Dermis blood vessel endothelial cell (primary cell): ENCODE data around the gene RAPGEF6. TPM values are rescaled to one million over a fixed set of nuclear protein-coding genes. Genes with fewer than 3 reads are reported as not detected.
"Not testable (repeated sequence)": the region's sequence is repeated elsewhere in the genome, so short reads cannot be mapped to it uniquely, and the experiment has no call there.

ENCODE experiments used
- DNase-seq: peaks from one replicate; pipeline ENCODE4 v3.0.0; 2010
- total RNA-seq: library from RNA; depleted of rRNA; stranded (reverse); fragments of >200 nt; gene quantifications from 2 replicates; pipeline ENCODE4 v1.2.3, GENCODE V29; 2014

RAPGEF6 gene
- total RNA-seq, 1 donor from 2014 or later, result 21.4 TPM

DNA sequence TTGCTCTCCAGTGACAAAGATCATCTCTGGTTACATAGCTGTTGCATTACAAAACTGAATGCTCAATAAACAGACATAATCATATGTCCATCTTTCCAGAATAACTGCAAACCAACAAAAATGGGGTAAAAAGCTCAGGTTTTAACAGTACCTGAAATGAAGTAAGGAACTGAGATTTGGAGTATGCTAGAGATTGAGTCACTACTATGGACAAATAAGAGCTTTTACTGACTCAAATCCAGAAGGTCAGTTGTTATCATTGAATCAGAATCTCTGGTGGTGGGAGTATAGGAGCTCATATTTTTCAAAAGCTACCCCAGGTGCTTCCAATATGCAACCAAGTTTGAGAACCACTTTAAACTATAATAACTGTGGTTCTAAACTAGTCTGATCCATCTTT, 4.1 kb upstream of the RAPGEF6 start:
- no peak for DNase-seq

- no peak for DNase-seq
Measured at GRCh38 chr5:131637694-131638093, 2.7 kb upstream of the RAPGEF6 start.

GRCh38 chr5:131635684-131636572, 899 bp upstream of the RAPGEF6 start:
- peak; percentile 60 for DNase-seq

GRCh38 chr5:131634666-131634995, 398 bp downstream of the RAPGEF6 start:
- DNase-seq, result peak; percentile 72

DNA sequence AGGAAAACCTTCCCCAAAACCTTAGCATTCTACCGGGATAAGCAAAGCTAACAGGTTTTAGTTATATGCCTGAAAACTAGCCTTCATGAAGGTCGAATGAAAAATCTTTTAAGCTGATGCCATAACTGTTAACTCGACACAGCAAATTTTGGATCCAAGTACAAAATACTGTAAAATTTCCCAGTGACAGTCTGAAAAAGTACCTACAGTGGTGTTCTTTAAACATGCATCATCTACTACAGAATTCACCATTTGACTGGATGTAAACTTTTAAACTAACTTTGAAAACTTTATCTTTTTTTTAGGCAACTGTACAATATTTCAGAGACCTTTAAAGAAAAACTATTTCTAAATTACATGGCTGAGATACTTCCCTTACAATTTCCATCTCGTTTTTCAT, 791 bp downstream of the RAPGEF6 start:
- DNase-seq, result no peak

DNA sequence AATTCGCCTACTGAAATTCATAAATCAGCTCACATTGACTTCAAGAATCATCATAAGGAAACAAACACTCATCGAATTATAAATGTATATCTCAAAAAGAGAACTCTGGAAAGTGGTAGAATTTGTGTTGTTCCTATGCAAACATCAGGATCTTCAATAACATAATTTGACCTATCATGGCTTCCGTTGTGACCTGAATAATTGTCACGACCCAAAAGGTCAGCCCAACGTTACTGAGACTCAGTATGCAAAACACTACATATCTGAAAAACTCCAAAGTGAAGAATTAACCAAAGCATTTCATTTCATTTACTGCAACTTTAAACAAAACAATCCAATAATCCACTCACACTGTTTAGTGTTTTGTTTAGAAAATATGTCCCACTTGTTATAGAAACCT, 1.2 kb downstream of the RAPGEF6 start:
- DNase-seq, result peak; percentile 6

- DNase-seq, result no peak
Measured at GRCh38 chr5:131630963-131631350, 4.1 kb downstream of the RAPGEF6 start.

- DNase-seq, result no peak
Measured at GRCh38 chr5:131630208-131630962, 4.6 kb downstream of the RAPGEF6 start.

- DNase-seq, result no peak
Measured at GRCh38 chr5:131628990-131629389, 6.0 kb downstream of the RAPGEF6 start.

DNA sequence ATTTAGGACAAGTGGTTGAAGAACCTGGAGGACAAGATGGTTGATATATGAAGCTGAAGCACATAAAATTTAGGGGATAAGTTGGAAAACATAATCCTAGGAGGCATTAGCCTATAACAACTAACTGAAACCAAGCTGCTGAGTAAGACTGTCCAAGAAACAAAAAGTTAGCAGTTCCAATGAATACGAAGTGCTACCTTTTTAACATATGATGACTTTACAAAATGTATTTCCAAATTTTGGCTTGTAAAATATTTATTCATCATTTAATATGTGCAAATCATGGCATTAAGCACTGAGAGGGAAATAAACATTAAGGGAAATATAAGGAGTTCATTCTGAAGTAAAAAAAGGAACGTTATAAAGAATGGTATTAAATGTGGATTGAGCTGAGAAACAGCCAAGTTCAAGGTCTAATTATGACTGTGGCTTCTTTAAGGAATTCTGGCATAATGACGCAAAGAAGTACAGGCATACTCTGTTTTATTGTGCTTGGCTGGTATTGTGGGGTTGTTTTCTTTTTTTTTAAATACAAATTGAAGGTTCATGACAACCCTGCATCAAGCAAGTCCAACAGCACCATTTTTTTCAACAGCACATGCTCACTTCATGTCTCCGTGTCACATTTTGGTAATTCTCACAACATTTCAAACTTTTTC, 7.7 kb downstream of the RAPGEF6 start:
- no peak for DNase-seq

DNA sequence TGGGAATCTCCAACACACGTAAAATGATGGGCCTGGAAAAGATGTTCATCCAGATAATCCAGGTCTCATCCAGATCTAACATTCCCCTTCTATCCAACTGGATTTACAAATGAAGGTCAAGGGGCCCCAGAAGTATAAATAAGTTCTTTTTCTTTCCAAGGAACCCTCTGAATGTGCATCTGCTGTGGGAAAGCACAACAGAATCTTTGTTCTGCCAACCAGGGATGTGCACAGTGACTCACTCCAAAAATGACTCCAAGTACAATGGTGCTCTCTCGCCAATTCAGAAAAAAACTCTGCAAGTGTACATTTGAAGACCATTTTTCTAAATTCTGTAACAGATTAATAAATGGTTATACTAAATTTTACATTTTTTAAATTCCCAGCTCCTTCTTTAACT, 12.4 kb downstream of the RAPGEF6 start:
- DNase-seq, result peak; percentile 31

- not testable (repeated sequence) for DNase-seq
Measured at GRCh38 chr5:131621164-131621563, 13.9 kb downstream of the RAPGEF6 start.

- no peak for DNase-seq
Measured at GRCh38 chr5:131619102-131619501, 15.9 kb downstream of the RAPGEF6 start.

DNA sequence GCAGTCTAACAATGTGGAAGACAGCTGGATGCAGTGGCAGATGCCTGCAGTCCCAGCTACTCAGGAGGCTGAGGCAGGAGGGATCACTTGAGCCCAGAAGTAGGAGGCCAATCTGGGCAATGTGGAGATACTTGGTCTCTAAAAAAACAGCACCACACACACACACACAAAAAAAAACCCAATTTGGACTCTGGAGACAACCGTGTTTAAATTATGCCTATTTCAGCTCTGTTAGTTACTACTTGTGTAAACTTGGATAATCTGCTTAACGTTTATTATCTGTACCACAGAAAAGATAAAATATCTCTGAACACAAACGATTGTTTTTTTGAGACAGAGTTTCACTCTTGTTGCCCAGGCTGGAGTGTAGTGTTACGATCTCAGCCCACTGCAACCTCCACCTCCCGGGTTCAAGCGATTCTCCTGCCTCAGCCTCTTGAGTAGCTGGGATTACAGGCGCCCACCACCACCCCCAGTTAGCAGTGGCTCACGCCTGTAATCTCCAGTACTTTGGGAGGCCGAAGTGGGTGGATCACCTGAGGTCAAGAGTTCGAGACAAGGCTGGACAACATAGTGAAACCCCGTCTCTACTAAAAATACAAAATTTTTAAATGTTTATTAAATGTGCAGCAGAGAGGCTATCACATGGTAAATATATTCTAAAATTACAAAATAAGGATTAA, 17.7 kb downstream of the RAPGEF6 start:
- DNase-seq, result no peak

DNA sequence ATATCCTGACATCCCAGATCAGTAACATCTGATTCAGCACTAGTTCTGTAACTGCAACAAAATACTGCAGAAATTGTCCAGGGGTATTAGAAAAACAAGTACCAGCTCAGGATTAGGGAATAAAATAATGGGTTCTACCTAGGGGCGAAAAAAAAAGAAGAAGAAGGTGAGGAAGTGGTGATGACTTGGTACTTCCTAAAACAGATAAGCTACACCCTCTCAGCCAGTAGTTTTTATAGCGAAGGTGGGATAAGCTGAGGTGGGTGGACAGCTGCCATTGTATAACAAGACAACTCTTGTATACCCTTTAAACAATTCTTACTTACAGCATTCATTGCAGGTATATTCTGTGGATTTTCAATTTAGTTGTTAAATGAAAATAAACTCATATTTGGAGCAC, 19.1 kb downstream of the RAPGEF6 start:
- no peak for DNase-seq

DNA sequence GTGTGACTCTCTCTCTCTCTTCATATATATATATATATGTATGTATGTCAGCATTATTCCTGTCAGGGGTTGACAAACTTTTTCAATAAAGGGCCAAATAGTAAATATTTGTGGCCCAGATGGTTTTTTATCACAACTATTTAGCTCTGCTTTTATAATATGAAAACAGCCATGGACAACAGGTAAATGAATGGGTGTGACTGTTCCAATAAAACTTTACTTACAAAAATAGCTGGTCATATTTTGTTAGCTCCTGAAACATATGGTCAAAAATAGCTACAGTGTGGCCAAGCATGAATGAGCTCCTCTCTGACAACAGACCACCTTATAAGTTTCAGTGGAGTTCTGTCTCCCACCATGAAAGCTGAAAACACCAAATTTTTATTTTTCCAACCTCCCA, 21.6 kb downstream of the RAPGEF6 start:
- no peak for DNase-seq

- DNase-seq, result no peak
Measured at GRCh38 chr5:131611064-131611381, 24.0 kb downstream of the RAPGEF6 start.

- DNase-seq, result peak; percentile 85
Measured at GRCh38 chr5:131610198-131611063, 24.6 kb downstream of the RAPGEF6 start.

DNA sequence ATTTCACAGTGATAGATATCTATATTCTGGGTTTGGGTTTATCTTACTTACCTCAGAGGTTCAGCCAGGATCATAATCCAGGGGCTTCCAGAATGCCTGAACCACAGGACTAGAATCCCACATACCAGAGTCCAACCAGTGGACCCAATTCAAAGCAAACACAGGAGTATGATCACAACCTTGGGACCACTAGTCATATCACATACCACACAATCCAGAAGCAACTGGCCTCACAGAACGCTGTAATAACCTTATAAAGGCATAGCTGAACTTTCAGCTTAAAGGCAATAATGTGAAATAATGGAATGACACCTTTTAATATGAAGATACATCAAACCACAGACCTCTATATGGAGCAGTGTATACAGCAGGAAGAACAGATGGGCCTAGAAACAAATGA, 25.3 kb downstream of the RAPGEF6 start:
- DNase-seq, result no peak

GRCh38 chr5:131608597-131608996, 26.4 kb downstream of the RAPGEF6 start:
- DNase-seq, result no peak

DNA sequence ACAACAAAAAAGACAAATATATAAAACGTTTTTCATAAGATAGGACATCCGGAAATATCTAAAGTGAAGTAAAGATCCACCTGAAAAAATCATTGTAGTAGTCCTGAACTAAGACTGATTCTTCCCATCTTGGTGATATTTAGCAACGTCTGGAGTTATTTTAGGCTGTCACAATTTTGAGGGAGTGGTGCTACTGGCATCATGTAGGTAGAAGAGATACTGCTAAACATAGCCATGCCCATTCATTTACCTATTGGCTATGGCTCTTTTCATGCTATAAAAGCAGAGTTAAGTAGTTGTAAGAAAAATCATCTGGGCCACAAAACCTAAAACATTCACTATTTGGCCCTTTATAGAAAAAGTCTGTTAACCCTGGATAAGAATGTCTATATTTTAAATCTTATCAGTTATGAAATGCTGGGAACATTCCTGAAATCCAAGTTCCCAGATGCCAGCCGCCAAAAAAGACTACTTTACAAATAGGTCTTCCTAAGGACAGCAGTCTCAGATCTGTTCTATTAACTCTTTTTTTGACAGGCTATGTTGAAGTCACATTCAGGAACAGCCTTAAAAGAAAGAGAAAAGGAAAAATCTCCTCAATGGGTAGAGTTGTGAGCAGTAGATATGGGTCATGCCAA, 27.0 kb downstream of the RAPGEF6 start:
- no peak for DNase-seq

- no peak for DNase-seq
Measured at GRCh38 chr5:131607418-131607817, 27.6 kb downstream of the RAPGEF6 start.
